ENCODE results near the gene MAD1L1.

DNA sequence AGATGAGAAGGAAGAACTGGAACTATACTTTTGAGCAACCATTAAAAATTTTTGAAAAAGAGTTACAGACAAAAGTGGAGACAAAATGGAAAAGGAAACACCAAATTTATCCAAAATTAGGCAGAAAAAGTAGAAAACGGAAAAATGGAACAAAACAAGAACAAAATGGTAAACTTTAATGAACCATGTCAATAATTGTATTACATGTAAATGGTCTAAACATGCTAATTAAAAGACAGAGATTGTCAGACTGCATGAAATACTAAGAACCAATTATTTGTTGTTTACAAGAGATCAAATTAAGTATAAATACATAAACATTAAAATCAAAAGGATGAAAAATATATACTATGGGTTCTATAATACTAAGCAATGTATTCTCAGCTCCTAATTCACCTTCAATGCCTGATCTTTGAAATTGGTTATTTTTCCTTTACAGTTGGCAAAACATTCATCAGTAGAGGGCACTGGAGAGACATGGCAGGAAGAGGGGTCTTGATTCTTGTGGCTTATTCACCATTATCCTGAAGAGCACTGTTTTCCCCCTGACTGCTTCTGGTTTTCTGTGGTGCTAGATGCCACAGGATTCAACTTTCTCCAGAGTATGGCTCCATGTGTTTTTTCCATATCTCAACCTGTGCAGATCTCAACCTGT lies 437.7 kb downstream of the MAD1L1 start:
- TF ChIP-seq GATA3 (IDR thresholded peaks at IDR 0.05; ENCODE audit: low read depth, low read length) (no peak), GATA2 (IDR thresholded peaks at IDR 0.05; ENCODE audit: low read depth, low read length) (no peak)
